Anterior cingulate cortex (tissue), 58 donors: ENCODE results near the gene ARHGAP24.

ENCODE experiments used
- DNase-seq, 58 donors: peaks; one replicate each; lab custom pipeline; 2025; lab: John Stamatoyannopoulos, UW

Gene ARHGAP24

DNA sequence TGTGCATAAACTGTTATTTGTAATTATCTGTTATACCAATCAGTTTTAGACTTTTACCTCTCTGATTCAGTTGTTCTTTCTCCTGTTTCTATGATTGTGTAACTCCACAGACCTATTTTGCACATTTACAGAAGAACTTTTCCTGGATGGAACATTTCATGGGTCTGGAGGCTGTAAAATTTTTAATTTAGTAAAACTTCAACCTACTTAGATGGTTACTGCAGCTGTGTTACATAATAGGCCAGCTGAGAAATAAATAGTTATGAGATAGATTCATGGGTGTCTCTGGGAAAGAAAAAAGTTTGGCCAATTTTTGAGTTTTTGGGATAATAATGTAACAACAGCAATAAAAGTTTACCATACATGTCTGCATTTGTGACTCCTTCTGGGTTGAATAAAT, 253.5 kb downstream of the ARHGAP24 start:
- no peak for DNase-seq

DNA sequence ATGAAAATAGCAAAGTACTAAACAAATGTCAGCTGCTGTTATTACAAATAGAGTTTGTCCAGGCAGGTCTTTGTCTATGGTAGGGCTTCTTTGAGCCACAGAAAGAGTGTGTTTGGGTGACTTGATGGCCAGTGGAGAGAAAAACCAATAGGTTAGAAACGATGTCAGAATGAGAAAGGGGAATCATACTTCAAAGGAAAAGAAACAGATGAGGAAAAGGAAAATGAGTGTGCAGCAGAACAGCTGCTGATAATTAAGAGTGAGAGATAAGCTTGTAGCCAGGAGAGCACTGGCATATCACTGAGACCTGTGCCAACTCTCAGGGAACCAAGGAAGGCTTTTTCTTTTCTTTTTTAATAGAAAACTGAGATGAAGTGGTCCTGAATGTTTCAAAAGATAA, 257.2 kb downstream of the ARHGAP24 start:
- DNase-seq = no peak

DNA sequence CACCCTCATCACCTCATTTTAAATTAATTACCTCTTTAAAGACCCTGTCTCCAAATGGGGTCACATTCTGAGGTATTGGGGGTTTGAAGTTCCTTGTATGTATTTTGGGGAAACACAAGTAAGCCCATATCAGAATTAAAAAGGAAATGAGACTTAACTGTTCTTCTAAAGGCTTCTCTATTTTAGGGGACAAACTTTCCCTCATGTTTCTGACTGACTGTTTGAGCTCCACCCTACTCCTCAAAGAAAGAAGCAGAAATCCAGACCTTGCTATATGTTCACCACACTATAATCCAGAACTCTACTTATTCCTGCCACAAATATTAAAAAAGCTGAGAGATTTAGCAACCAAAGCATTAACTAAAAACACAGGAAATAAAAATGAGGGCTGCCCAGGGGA, 258.8 kb downstream of the ARHGAP24 start:
- DNase-seq = no peak

DNA sequence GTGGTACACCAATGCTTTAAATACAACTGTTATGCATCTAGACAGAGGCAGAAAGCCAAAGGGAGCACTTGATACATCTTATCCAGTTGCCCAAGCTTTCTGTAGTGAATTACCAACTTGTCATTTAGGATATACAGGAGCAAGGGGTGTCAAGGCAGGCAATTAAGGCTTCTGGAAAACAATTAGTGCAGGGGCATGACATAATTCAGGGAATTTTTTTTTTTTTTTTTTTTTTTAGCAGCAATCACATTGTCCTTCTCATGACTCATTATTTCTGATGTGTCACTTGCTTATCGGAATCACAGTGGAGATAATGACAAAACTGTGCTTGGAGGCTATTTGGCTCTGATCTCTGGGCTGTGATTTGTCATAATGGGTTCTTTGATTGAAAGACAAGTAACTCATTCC, 259.5 kb downstream of the ARHGAP24 start:
- DNase-seq = peak in 2 of 58 donors; percentile 23 to 46

DNA sequence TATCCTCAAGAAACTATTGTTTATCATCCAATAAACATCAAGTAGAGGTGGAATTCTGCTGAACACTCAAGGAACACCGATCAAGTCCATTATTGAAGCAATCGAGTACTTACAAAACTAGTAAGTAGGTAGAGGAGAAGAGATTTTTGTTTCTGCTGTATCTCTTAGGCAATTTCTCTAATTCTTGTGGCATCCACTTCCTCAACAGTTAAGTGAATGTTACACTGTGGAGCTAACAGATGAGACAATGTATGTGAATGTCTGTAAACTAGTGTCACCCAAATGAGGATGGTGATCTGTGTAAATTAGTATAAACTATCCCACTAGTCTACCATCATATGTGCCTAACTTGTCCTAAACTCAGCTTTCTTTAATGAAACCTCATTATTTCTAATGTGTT, 261.6 kb downstream of the ARHGAP24 start:
- DNase-seq = no peak

DNA sequence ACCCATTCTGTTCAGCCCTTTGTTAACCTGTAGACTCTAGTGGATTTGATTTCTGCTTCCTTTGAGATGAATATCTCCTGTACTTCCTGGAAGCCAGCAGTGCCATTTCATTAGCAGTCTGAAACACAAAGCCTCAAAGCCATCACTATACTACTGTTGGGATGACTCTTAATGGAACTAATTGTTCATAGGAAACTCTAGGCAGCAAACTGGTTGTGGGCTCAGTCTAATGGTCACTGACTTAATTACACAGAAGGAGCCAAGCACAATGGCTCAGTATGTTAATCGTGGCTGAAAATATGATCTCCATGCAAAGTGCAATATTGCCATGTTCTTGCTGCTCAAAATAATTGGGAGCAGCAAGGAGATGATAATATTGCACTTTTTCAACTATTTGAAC, 262.3 kb downstream of the ARHGAP24 start:
- DNase-seq = peak in 2 of 58 donors; percentile 16 to 19

DNA sequence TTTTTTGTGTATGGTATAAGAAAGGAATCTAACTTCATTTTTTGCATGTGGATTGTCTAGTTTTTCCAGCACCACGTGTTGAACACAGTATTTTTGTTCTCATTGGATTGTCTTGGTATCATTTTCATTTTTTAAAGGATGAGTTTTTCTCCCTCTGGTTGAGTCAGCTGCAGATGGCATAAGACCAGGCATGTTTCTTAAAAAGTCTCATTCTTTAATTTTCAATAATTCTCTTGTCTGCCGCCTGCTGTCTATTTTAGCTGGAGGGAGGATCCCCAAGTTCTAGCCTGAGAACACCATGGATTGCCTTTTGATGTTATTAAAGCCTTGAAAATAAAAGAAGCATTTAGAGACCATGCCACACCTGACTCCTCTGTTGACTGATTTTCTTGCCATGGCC, 263.8 kb downstream of the ARHGAP24 start:
- no peak for DNase-seq

DNA sequence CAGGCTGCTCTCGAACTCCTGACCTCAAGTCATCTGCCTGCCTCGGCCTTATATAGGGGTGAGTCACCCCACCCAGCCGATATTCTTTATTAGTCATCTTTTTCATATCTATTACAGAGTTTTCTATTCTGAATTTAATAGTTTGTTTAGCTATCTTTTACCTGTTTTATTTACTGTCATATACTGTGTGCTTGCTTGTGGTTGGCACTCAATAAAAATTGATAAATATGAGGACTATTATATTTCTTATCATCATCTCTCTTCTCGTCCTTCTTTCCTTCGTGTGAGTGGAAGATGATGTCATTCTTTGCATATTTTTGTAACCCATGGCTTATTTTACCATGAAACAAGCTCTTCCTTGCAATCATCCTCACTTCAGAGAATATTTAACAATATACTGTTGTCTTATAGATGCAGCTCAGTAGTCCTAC, 265.5 kb downstream of the ARHGAP24 start:
- DNase-seq = no peak

DNA sequence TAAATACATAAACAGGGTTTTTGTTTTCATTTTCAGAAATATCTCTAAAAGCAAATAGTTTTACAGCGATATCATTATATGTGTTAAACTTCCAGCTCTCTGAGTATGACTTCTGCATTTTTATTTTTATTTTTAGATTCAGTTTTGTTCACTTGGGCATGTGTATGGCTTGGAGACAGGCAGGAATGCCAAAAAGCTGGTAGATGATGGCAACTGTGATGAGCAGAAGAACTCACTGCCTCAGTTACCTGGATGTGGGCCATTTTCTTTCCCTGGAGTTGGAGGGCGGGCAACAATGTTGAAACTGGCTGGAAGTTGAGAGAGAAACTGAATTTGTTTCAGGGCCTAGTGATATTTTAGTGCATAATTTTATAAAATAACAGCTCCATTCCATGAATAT, 266.4 kb downstream of the ARHGAP24 start:
- peak in 1 of 58 donors; percentile 20 for DNase-seq

DNA sequence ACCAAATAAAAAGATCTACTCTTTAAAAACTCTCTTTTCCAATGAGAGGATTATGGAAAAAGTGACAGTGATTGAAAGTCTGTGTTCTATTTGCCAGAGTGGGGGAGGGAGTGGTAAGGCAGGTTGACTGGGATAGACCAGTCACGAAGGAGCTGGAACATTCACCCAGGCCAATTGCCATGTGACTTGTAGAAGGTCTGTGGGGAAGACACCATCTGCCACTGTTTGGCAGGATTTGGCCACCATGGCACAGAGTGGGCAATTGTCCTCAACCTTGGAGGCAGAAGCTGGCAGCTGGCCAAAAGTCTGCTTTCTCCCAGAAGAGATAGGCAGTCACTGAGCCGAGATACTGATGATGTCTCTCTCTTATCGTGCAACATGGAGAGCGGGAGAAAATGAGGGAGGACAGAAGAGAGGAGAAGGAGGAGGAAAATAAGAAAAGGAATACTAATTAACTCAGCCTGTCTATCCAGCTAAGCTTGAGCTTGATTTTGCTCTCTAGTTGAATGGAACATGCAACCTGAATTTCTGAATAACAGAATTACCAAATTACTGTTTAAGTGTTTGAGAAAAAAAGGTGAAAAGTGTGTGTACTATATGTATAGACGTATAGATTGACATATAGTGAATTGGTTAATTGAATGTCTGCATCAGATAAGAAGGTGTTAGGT, 267.1 kb downstream of the ARHGAP24 start:
- peak in 53 of 58 donors; percentile 7 to 96 (median 60) for DNase-seq

DNA sequence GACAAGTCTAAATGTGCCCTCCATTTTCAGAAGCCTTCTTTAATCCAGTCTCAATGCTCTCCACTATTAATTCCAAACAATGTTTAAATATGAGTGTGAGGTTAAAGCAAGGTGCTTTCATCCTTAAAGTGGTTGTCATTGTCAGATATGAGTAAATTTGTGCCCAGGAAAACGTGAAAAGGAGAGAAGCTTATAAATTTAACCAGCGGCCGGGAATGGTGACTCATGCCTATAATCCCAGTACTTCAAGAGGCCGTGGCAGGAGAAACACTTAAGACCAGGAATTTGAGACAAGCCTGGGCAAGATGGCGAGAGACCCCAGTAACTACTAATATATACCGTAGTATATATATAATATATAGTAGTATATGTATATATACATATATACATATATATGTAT, 270.0 kb downstream of the ARHGAP24 start:
- DNase-seq = no peak

DNA sequence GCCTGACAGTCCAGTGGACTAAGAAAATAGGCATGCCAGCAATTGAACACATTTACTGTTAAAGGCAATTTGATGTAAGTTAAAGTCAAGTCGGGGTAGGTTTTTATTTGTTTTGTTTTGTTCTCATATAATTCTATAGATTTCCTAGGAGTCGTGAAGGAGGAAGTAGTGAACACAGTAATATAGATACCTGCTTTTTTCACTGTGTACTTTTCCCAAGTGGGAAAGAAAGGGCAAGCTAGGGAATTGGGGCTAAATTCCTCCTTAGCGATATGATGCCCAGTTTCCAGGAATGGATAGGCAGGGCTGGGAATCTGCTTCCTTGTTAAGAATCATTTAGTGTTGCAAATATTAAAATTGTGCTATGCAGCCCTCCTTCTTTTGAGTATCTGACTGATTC, 271.0 kb downstream of the ARHGAP24 start:
- no peak for DNase-seq

DNA sequence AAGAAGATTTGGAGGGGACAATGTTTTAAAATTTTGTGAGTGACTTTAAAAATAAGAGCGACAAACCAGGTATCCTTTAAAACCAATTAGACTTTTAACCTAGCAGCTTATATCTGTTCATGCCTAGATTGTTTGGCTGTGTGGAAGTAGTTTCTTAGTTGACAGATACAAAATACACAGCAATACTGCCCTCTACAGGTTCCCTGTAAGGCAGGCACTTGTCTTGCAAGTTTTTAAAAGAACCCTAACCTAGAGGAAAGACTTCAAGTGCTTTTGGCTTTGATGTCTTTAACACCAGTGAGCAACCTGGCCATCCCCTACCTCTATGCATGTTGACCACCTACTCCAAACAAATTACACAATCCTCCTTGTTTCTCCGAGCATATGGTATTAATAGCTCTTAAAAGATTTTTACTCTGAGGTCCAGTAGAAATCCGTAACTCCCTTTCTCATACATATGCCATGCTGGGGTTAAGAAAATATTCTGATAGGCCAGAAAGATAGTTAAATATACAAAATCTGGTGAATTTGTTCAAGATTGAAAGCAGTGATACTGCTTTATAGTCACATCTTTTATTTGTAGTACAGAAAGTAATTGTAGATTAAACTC, 273.0 kb downstream of the ARHGAP24 start:
- peak in 19 of 58 donors; percentile 2 to 81 (median 18) for DNase-seq

DNA sequence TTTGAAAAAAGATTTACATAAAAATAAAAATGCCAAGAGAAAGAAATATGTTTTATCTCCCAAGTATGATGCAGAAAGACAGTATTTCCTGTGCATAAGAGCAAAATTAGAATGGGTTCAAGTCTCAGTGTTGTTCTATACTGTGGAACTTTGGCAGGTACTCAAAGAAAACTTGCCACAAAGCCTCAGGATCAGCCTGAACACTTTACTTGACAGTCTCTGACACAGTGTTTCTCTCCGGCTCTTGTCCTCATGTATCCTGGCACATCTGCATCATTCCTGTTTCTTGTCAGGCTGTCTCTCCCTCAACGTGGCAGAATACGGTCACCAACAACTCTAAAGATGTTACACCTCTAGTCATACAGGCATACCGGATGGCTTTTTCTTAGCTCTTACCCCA, 273.7 kb downstream of the ARHGAP24 start:
- DNase-seq = peak in 1 of 58 donors; percentile 10

DNA sequence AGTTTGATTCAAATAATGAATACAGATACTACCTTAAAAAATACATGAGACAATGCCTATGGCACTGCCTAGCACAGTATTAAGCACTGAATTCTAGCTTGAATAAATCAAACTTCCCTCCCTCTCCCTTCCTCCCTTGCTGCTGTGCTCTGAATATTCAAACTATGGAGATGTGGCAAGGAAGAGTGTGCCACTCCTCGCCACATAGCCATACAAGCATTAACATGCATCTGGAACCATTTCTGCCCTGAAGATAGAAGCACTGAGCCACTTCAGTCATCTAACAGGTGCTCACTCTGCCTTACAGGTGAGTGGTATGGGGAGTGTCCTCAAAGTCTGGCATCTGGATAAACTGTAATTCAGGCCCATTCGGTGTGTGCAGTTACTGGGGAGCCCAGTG, 276.9 kb downstream of the ARHGAP24 start:
- no peak for DNase-seq

DNA sequence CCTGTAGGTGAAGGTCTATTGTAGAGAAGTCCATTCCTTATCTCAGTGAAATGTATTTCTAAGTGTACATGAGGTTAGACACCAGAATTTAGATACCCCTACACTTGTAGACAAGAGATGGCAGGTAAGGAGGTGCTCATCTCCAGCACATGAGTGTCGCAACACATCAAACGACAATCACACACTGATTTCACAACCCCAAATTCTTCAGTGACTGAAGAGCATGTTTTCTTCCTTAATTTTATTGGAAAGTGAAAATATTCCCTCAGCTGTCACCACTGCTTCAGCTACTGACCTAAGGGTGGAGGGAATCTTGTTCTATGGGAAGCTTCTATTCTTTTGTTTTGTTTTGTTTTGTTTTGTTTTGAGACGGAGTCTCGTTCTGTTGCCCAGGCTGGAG, 280.3 kb downstream of the ARHGAP24 start:
- no peak for DNase-seq

DNA sequence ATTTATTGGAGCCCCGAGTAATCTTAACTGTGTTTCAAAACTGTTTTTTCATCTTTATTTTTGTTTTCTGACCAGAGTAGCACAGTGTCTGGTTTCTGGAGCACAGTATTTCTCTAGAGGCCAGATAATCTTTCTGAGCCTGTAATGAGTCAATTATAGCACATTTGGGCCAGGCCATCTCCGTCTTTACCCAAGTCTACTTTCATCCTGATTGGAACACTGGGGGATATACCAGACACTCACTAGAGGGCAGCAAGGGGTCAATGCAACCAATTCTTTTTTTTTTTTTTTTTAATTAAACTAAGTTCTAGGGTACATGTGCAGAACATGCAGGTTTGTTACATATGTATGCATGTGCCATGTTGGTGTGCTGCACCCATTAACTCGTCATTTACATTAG, 282.0 kb downstream of the ARHGAP24 start:
- no peak for DNase-seq

DNA sequence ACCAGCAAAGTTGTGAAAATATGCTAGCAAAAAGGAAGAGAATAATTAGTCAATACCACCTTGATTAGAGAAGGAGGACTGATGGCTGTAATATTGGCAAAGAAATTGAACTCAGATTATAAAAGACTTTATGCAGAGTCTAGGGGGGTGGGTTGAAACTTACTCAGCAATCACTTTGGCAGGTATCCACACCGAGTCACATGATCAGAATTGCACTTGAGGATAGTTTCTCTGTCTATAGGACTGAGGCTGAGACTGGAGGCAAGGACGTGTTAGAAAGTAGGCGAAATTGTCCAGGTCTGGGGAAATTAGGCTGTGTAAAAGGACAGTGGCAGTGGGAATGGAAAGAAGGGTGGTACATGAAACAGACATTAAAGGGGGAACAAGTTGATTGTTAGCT, 284.4 kb downstream of the ARHGAP24 start:
- no peak for DNase-seq

DNA sequence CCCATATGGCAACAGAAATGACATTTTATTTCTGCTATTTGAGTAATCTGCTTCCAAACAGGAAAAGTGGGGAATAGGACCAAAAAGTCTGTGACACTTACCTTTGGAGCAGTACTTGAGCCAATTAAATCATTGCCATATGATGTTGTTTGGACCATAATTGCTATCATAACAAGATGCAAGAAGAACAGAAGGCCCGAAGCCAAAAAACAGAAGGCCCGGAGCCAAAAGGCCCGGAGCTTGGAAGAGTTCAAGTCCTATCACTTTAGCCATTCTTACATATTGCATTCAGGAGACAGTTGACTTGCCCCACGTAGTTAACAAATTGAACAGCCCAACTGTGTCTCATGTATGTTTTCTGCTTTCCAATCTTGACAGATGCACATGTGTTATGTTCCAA, 285.6 kb downstream of the ARHGAP24 start:
- DNase-seq = no peak

DNA sequence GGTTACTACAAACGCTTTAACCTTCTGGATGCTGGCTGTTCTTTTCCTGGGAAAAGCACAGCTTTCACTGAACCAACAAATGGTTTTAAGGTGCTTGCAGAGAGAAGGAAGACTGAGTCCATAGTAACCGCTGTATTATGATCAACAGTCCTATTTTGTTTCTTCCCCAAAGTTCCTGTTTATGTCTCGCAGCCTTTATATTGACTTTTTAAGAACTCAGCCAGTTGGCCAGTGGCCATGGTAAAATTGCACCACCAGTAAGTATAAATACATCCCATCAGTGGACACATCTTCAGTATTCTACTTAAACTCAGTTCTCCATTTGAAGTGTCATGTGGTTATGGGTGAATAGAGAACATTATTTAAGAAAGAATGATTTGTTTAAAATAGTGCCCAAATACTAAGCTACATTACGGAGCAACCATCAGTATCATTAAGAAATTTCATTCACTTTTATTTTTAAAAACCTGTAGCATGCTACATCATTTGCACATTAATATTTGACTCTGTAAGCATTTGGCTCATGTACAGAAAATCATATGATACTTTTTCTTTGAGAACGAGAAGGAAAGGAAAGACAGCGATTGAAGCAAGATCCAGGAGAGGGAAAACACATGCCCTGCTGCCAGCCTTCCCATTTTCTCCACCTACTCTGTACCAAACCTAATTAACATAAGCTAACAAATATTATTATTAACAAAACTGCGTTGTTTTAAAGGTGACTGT, 287.0 kb downstream of the ARHGAP24 start:
- peak in 3 of 58 donors; percentile 9 to 34 (median 13) for DNase-seq

DNA sequence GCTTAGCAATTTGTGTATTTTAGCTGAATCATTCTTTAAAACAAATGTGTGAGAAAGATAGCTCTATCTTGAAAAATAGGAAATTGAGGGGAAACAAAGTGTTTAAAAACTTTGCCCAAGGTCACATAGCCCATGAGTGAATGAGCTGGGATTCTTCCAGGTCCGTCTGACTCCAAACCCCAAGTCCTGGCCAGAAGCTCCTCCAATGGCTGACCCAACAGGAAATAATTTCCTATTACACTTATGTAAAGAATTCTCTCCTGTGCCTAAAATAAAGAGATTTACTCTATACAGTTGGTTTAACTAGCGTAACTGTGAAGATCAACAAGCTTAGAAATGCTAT, 287.6 kb downstream of the ARHGAP24 start:
- no peak for DNase-seq

DNA sequence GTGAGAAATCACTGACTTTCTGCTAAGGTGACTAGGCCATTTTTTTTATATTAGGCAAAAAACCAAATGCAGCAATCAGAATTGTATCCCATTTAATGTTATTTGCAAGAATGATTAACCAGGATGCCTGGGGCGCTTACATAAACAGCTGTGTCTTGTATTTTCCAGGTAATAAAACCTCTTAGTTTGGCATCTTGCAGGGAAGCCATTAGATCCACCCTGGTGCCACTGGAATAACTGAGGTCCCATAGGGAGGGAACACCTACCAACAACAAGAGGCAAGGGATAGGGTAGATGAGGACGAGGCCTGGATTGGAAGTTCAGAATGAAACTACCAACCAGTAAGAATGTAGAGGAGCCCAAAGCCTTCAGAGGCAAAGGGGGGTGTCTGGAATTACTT, 288.3 kb downstream of the ARHGAP24 start:
- DNase-seq = no peak
